Esophagus squamous epithelium (tissue), 5 donors: ENCODE data around the gene FOXL3. TPM values are rescaled to one million over a fixed set of nuclear protein-coding genes. Genes with fewer than 3 reads are reported as not detected.

Experiments used
- DNase-seq: peaks from one replicate; lab custom pipeline; 2025; lab: John Stamatoyannopoulos, UW
- H3K27ac ChIP-seq, 4 donors: fragments of 200-600 bp; sonication (generic); one replicate each; pipeline ENCODE4 v1.5.1; 2016 to 2019; ENCODE audit warnings: mild to moderate bottlenecking in 1 of 4
- H3K27me3 ChIP-seq, 4 donors: fragments of 200-600 bp; sonication (generic); 1 replicate in 3 of 4; 2 replicates in 1 of 4; pipeline versions ENCODE4 v1.5.1 to v1.6.0; 2017 to 2021; ENCODE audit warnings: antibody characterized with exemption in 1 of 4
- H3K36me3 ChIP-seq, 3 donors: fragments of 200-600 bp; sonication (generic); one replicate each; pipeline ENCODE4 v1.5.1; 2016 to 2019
- H3K4me1 ChIP-seq, 3 donors: fragments of 200-600 bp; sonication (generic); one replicate each; pipeline ENCODE4 v1.5.1; 2017 to 2019
- H3K4me3 ChIP-seq, 4 donors: fragments of 200-600 bp; sonication (generic); 1 replicate in 3 of 4; 2 replicates in 1 of 4; pipeline ENCODE4 v1.5.1; 2016 to 2019; ENCODE audit warnings: mild to moderate bottlenecking in 2 of 4, moderate library complexity in 1 of 4
- H3K9me3 ChIP-seq, 3 donors: fragments of 200-600 bp; sonication (generic); one replicate each; pipeline ENCODE4 v1.5.1; 2016 to 2019
- CTCF ChIP-seq, 6 experiments: fragments of 450-650 bp in 4 of 6; fragments of 200-600 bp in 2 of 6; sonication (generic) in 2 of 6; IDR thresholded peaks; one replicate each; pipeline ENCODE4 v1.5.1; 2016 to 2019; ENCODE audit warnings: antibody characterized with exemption in 6 of 6, mild to moderate bottlenecking in 4 of 6, moderate library complexity in 4 of 6
- POLR2A ChIP-seq, 4 donors: fragments of 450-650 bp; IDR thresholded peaks; one replicate each; pipeline ENCODE4 v1.6.1; 2017; ENCODE audit warnings: antibody characterized with exemption in 4 of 4, mild to moderate bottlenecking in 4 of 4, moderate library complexity in 3 of 4
- WGBS, 2 donors: methylation state at CpG; one replicate each; pipeline ENCODE4 v1.1.5; 2018; 5-methylcytosine and 5-hydroxymethylcytosine counted together
- intact Hi-C: fragments of 100-400 bp; cut with DNase I; formaldehyde crosslinking; loops from one replicate; pipeline ENCODE4 v1.15.0; 2022
- total RNA-seq, 4 donors: library from RNA; depleted of rRNA; stranded (reverse); fragments of >200 nt; gene quantifications; one replicate each; pipeline ENCODE4 v1.1.0, GENCODE V29; 2016
- donor health status: DM: yes; HTN: yes; CAD: no.

The FOXL3 gene
- total RNA-seq, 4 donors from 2014 or later: not detected

GRCh38 chr7:258476-259190, 31.3 kb upstream of the FOXL3 start:
- Histone ChIP-seq H3K27ac (no peak overlapping the region), H3K9me3 (peaks cover 0 to 23% (median 13%) of the 10 kb centered on the region in 3 donors), H3K27me3 (no peaks in the 10 kb centered on the region), H3K4me1 (no peaks in the 10 kb centered on the region), H3K4me3 (no peak overlapping the region), H3K36me3 (peaks cover 13 to 78% (median 32%) of the 10 kb centered on the region in 3 donors)
- TF ChIP-seq CTCF (IDR thresholded peaks at IDR 0.05) (no peak), POLR2A (IDR thresholded peaks at IDR 0.05) (no peak)
- intact Hi-C loops: no loop called here
- no peak for DNase-seq
- 81 to 98% methylated on average over 14 to 18 of the region's 31 CpGs for WGBS, 2 donors

- no peak for DNase-seq
- Histone ChIP-seq H3K9me3 (peaks cover 0 to 23% (median 13%) of the 10 kb centered on the region in 3 donors), H3K27me3 (no peaks in the 10 kb centered on the region), H3K27ac (no peak overlapping the region), H3K36me3 (peaks cover 13 to 73% (median 32%) of the 10 kb centered on the region in 3 donors), H3K4me1 (peaks cover 0 to 3% (median 0%) of the 10 kb centered on the region in 3 donors), H3K4me3 (no peak overlapping the region)
- TF ChIP-seq POLR2A (IDR thresholded peaks at IDR 0.05) (no peak), CTCF (IDR thresholded peaks at IDR 0.05) (no peak)
- intact Hi-C loops: no loop called here
- WGBS, 2 donors: 88 to 94% methylated on average over 10 to 15 of the region's 15 CpGs
Measured at GRCh38 chr7:259191-259505, 30.8 kb upstream of the FOXL3 start.

GRCh38 chr7:259751-260405, 30.1 kb upstream of the FOXL3 start:
- Histone ChIP-seq H3K4me3 (no peak overlapping the region), H3K27ac (no peak overlapping the region), H3K4me1 (peaks cover 0 to 10% (median 0%) of the 10 kb centered on the region in 3 donors), H3K27me3 (no peaks in the 10 kb centered on the region), H3K9me3 (peaks cover 0 to 23% (median 13%) of the 10 kb centered on the region in 3 donors), H3K36me3 (peaks cover 13 to 65% (median 32%) of the 10 kb centered on the region in 3 donors)
- TF ChIP-seq POLR2A (IDR thresholded peaks at IDR 0.05): no peak
- no peak for TF ChIP-seq CTCF (IDR thresholded peaks at IDR 0.05)
- intact Hi-C loops: no loop called here
- 90 to 97% methylated on average over 22 to 25 of the region's 44 CpGs for WGBS, 2 donors
- no peak for DNase-seq

- intact Hi-C loops: no loop called here
- TF ChIP-seq CTCF (IDR thresholded peaks at IDR 0.05) (no peak), POLR2A (IDR thresholded peaks at IDR 0.05) (no peak)
- Histone ChIP-seq H3K27ac (no peak overlapping the region), H3K4me1 (peaks cover 0 to 15% (median 0%) of the 10 kb centered on the region in 3 donors), H3K27me3 (no peaks in the 10 kb centered on the region), H3K36me3 (peaks cover 13 to 59% (median 32%) of the 10 kb centered on the region in 3 donors), H3K9me3 (peaks cover 0 to 23% (median 13%) of the 10 kb centered on the region in 3 donors), H3K4me3 (no peak overlapping the region)
- 90% methylated on average over 12 of the region's 35 CpGs; no CpG with 5 or more reads in 1 of the 2 donors for WGBS, 2 donors
- DNase-seq: no peak
Measured at GRCh38 chr7:260441-261281, 29.3 kb upstream of the FOXL3 start.
